Measurements from ENCODE around the gene TSBP1. TPM values are rescaled to one million over a fixed set of nuclear protein-coding genes. Genes with fewer than 3 reads are reported as not detected.

Gene TSBP1
- polyA plus RNA-seq, 1 donor from 2014 or later, result not detected

GRCh38 chr6:32332433-32332832 lies 39.3 kb downstream of the TSBP1 start:
- no peaks in the 10 kb centered on the region for H3K36me3 ChIP-seq (ENCODE audit: insufficient read depth, low read length)
- no peak overlapping the region for H3K9ac ChIP-seq (ENCODE audit: low read length)
- H3F3A ChIP-seq (ENCODE audit: insufficient read depth, low read length, poor library complexity, severe bottlenecking), result no peaks in the 10 kb centered on the region
- no peaks in the 10 kb centered on the region for H3K79me2 ChIP-seq (replicated peaks; ENCODE audit: insufficient read depth, low read length)
- no peaks in the 10 kb centered on the region for H3K27me3 ChIP-seq (ENCODE audit: insufficient read depth, low read depth, low read length)
- no peaks in the 10 kb centered on the region for H3K9me3 ChIP-seq (ENCODE audit: low read length)
- H4K20me1 ChIP-seq (ENCODE audit: insufficient read depth), result no peaks in the 10 kb centered on the region
- no peak overlapping the region for H3K4me2 ChIP-seq (ENCODE audit: low read length)
- H3K4me3 ChIP-seq (ENCODE audit: low read length), result no peak overlapping the region
- H2AFZ ChIP-seq (ENCODE audit: low read depth, low read length), result no peak overlapping the region
- TF ChIP-seq TAF1 (IDR thresholded peaks at IDR 0.05; ENCODE audit: low read depth) (no peak), EP300 (conservative IDR thresholded peaks at IDR 0.05; ENCODE audit: poor library complexity, severe bottlenecking) (no peak), CTCF (IDR thresholded peaks at IDR 0.05; ENCODE audit: poor library complexity, severe bottlenecking) (no peak), SMC3 (conservative IDR thresholded peaks at IDR 0.05; ENCODE audit: poor library complexity) (no peak), MXI1 (conservative IDR thresholded peaks at IDR 0.05; ENCODE audit: poor library complexity, severe bottlenecking) (no peak), POLR2AphosphoS5 (IDR thresholded peaks at IDR 0.05) (no peak), RAD21 (conservative IDR thresholded peaks at IDR 0.05) (no peak), EZH2 (IDR thresholded peaks at IDR 0.05; ENCODE audit: borderline replicate concordance, insufficient read depth, low read length, poor library complexity, severe bottlenecking) (no peak), REST (IDR thresholded peaks at IDR 0.05; ENCODE audit: borderline replicate concordance) (no peak)
- no peak overlapping the region for H3K27ac ChIP-seq (ENCODE audit: low read length)
- no peaks in the 10 kb centered on the region for H3K9me2 ChIP-seq (ENCODE audit: insufficient read depth, low read length)

GRCh38 chr6:32329141-32329540 lies 42.6 kb downstream of the TSBP1 start:
- Histone ChIP-seq H3K4me2 (ENCODE audit: low read length) (no peak overlapping the region), H3K9ac (ENCODE audit: low read length) (no peak overlapping the region), H3F3A (ENCODE audit: insufficient read depth, low read length, poor library complexity, severe bottlenecking) (no peaks in the 10 kb centered on the region), H2AFZ (ENCODE audit: low read depth, low read length) (no peak overlapping the region), H3K79me2 (replicated peaks; ENCODE audit: insufficient read depth, low read length) (no peaks in the 10 kb centered on the region), H3K27ac (ENCODE audit: low read length) (no peak overlapping the region), H4K20me1 (ENCODE audit: insufficient read depth) (no peaks in the 10 kb centered on the region), H3K9me3 (ENCODE audit: low read length) (no peaks in the 10 kb centered on the region), H3K27me3 (ENCODE audit: insufficient read depth, low read depth, low read length) (no peaks in the 10 kb centered on the region), H3K36me3 (ENCODE audit: insufficient read depth, low read length) (no peaks in the 10 kb centered on the region), H3K9me2 (ENCODE audit: insufficient read depth, low read length) (no peaks in the 10 kb centered on the region), H3K4me3 (ENCODE audit: low read length) (no peak overlapping the region)
- TF ChIP-seq POLR2AphosphoS5 (IDR thresholded peaks at IDR 0.05) (no peak), RAD21 (conservative IDR thresholded peaks at IDR 0.05) (no peak), SMC3 (conservative IDR thresholded peaks at IDR 0.05; ENCODE audit: poor library complexity) (no peak), CTCF (IDR thresholded peaks at IDR 0.05; ENCODE audit: poor library complexity, severe bottlenecking) (no peak), TAF1 (IDR thresholded peaks at IDR 0.05; ENCODE audit: low read depth) (no peak), EP300 (conservative IDR thresholded peaks at IDR 0.05; ENCODE audit: poor library complexity, severe bottlenecking) (no peak)
